GM18868 (cell line): ENCODE results near the gene TTC21B.

Source experiments
- ATAC-seq: cut with Tn5 transposase; IDR thresholded peaks from one replicate; pipeline ENCODE4 v1.9.1; 2021; ENCODE audit warnings: mild to moderate bottlenecking, moderate library complexity; ENCODE audit not compliant: unreplicated experiment

TTC21B gene

DNA sequence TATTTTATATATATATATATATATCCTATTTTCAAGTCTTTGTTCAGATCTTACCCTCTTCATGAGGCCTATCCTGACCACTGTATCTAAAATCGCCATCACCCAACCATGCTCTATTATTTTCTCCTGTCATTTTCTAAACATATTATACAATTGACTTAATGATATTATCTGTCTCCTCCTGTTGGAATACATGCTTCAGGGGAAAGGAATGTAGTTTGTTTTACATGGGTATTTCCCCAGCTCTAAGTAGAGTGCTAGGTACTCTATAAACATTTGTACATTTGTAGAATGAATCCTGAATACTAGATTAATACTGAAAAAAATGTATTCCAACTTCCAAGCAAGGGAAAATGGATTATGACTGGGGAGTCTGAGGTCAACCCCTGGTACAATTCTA, 26.2 kb downstream of the TTC21B start:
- no peak for ATAC-seq

DNA sequence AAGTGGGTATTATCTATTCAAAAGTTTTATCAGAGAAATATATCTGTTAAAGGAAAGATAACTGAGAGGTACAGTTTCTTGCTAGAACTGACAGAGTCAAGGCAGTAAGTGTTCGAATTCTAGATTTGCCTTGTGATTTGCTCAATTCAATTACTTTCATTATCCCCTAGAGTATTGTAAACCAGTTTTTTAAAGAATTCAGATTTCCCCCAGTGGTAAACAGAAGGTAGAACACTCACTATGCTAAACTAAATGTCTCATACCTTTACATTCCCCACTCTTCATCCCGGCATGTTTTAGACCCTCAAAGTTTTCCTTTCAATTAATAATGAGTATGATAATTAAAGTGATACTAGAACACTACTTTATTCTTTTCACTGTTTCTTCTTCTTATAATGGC, 28.6 kb downstream of the TTC21B start:
- no peak for ATAC-seq

DNA sequence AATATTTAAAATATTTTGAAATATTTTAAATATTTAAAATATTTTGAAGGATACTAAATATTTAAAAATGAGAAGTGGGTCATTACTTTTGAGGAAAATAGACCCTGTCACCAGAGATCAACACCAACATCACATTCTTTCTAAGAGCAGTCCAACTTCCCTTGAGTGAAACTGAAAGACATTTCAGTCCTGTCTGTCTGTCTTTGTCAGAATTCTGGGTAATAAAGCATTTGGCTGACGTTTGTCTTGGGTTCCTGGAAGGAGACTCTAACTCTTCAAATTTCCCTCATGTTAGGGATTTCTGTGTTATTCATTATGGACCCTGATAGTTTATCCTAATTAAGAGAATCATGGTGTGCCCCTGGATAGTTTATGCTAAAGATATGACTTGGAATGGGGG, 32.8 kb downstream of the TTC21B start:
- ATAC-seq, result no peak

DNA sequence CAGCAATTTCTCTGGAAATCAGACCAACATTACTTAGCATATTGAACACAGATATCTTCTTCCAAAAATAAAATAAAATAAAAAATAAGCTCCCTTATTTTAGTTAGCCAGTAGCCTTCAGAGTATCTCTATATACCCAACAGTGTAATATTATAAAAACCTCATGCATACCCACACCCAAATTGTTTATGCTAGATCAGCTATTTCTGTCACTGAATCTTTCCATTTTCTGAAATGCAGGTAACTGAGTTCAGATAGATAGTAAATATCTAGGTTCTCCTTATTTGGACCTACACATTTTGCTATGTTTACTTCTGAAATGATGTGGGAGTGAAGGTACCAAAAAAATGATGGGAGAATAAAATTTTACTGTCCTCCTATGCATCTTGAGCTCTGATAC, 39.9 kb downstream of the TTC21B start:
- ATAC-seq, result no peak

DNA sequence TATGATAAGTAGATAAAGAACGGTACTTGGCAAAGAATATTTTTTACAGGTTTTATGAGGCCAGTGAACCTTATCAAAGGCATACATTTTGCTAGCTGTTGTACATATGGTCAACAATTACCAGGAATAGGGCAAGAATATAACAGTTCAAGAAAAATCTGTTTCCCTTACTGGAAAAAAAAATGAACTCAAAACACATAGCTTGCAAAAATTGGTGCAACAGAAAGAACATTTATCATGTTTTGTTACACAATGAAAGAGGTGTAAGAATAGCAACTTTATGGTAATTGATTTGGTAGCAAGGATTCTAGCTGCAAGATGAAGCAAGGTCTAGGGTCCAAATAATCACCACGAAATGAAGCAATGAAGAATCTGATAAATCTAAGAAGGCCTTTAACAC, 41.6 kb downstream of the TTC21B start:
- ATAC-seq, result no peak

DNA sequence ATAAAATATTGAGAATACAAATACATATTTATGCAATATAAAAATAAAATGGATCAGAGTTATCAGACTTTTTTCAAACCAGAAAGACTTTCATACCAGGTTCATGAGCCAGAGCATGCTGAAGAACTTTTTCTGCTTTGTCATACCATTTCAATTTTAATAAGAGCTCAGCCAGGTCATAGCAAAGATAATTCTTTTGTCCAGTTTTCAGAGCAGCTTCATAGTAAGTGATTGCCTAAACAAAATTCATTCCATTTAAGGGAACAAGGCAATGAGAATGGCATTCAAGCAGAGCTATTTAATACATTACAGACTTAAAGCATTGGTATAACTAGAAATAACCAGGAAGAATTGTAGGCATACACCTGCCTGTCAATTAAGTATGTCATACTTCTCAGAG, 42.3 kb downstream of the TTC21B start:
- no peak for ATAC-seq

DNA sequence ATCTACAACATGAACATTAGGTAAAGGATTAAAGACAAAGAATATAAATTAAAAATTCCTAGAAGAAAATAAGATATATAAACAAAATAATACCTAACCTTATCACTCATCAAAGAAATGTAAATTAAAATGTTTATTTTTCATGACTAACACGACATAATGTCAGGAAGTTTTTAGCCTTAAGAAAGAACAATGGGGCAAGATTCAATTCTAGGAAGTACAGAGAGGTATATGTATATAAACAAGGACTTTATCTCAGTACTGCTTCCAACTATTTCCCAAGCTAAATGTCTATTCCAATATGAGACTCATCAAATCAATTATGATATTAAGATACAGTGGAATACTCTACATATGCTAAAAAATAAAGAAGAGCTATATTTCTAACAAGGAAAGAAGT, 44.1 kb downstream of the TTC21B start:
- ATAC-seq, result no peak

DNA sequence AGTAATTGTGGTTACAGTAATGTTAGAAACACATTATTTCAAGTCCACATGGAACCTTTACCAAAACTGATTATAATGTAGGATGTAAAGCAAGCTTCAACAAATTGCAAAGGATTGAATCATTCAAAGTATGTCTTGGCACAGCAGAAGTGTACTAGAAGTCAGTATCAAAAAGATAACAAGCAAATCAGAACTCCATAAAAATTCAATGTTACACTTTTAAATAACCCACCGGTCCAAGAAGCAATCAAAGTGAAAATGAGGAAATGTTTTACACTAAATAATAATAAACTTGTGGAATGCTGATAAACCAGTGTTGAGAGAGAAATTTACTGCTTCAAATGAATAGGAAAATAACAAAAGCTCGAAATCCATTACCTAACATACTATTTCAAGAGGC, 47.7 kb downstream of the TTC21B start:
- ATAC-seq, result no peak

DNA sequence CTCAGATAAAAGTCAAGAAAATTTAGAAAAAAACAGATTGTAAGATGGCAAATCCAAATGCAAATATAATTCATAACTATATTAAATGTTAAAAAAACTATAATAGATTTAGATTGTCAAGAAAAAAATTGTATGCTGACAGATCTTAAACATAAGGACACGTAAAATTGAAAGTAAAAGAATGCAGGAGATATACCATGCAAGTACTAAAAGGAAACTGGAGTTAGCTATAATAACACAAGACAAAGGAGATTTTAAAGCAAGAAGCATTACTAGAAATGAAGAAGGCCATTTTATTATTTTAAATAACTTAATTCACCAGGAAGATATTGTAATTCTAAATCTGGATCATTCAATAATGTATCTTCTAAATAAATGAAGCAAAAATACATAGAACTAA, 48.3 kb downstream of the TTC21B start:
- no peak for ATAC-seq

DNA sequence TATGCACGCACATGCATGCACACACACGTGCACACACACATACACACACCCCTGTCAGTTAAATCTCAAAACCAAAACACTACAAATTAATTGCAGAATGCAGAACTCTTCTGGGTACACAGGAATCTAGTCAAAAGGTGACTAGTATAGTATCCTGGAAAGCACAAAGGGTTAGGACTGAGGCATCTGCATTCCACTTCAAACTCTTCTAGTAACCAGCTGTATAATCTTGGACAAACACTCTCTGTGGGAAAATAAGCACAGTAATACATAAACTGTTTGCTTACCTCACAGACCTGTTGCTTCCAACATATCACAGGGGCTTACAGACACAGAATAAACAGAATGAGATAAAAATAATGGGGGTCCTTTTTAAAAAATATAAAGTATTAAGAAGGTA, 49.1 kb downstream of the TTC21B start:
- no peak for ATAC-seq

DNA sequence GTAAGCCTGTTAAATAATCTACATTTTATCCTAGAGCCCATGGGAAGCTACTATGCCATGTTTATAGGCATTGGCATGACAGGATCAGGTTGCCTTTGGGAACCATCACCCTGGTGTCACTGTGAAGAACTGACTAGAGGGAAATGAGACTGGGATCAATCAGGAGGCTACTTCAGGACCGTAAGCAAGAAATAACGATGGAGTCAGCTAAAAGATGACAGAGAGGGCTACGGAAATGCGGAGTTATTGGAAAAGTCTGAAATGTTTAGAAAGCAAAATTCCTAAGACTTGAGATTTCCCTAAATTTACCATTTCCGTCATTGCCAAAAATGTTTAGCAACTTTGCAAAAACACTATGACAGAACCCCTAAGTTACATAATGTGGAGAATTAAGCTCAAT, 50.2 kb downstream of the TTC21B start:
- no peak for ATAC-seq

DNA sequence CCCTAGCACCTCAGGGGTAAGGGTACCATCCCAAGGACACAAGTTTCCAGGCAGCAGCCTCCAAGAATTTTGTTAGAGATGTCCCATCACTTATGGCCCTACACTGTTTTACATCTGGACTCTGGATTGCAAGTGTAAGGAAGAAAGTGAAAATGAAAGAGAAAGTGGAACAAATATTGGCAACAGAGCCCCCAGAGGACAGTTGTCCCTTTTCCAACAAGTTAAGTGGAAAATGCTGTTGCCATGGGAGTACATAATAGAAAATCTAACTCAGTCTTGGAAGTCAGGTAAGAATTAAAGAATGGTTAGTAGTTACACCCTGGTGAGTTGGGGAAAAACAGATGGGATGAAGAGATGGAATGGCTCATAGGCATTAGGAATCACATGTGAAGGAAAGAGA, 50.6 kb downstream of the TTC21B start:
- ATAC-seq, result no peak

DNA sequence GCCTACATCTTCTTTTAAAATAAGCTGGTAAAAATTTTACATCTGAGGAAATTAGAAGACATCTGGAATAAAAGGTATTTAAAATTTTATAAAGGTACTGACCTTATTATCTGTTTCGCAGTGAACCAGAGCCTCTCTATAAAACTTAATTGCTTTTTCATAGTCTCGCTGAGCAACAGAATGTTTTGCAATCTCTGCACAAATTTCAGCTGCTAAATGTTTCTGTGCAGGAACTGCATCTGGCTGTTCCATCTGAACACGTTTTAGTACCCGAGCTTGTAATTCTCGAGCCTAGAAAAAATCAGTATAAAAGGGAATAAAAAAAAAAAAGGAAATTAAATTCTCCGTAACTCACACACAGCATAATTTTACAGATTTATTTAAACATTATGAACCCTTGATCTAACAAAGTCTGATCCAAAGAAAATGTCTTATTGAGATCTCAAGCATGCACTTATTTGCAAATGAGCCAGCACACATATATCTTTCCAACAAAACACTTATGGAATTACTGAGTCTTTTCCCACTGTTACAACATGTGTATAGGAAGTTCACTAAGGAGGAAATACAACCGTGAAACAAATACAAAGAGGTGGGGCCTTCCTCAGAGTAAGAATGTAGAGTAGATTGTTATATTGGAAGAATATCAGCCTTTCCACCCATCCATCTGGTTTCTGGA, 51.8 kb downstream of the TTC21B start:
- ATAC-seq, result no peak

DNA sequence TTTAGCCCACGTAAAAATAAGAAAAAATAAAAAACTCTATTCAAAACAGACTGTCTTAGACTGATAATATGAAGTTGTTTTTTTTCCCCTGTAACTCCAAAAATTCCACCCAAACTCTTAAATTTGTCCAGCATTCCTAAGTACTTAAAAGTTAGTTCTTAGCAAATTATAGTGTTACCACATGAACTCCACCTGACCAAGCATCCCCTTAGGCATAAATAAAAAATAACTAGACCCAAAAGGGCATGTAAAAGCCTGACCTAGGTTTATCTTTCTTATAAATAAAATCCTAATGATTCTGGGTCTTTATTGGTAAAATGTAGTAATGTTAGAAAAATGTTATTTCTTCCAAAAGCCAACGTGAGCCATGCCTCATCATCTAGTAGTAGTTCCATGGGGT, 54.3 kb downstream of the TTC21B start:
- ATAC-seq, result no peak

DNA sequence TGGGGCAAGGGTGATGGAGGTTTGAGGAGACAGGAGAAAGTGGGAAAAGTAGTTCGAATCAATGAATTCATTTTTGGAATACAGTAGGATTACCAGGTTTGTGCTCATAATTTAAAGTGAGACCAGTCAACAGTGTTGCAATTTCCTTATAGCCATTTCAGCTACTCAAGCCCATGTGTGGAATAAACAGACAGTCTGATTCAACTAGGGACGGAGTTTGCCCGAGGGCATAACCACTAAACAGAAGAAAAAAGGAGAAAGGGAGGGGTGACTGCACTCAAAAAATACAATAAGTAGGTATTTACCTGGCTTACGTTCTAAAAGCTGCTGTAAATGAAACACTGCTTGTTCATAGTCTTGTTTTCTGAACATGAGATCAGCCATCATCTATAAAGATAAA, 55.2 kb downstream of the TTC21B start:
- ATAC-seq, result no peak

DNA sequence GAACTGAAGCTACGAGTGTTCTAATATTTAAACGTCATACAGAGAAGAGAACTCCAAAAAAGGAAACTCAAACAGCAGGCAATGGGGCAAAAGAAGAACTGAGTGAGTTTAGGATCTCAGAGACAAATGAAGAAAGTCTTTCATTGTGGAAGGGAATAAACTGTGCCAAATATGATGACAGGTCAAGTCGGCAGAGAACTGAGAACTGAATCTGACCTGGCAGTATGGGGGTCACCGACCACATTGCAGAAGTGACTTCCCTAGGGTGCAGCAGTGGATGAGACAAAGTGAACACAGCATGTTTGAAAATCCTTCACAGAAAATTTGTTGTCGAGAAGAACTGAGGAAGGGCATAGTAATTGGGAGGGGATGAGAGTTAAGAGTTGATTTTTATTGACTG, 55.9 kb downstream of the TTC21B start:
- ATAC-seq, result peak; percentile 47

DNA sequence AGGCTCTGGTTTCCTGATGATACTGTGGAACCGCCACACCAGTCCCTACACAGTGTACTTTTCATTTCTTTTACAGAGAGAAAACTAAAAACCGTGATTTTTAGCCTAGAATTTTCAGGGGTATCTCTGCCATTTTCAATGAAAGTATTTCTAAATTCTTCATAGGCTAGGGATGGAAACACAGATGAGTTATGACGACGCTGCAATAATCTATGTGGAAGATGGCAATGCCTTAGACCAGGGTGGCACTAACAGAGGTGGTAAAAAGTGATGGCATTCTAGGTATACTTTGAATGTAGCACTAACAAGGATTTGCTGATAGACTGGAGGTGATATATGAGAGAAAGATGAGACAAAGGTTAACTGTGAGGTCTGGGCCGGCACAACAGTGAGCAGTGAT, 56.5 kb downstream of the TTC21B start:
- ATAC-seq, result no peak

DNA sequence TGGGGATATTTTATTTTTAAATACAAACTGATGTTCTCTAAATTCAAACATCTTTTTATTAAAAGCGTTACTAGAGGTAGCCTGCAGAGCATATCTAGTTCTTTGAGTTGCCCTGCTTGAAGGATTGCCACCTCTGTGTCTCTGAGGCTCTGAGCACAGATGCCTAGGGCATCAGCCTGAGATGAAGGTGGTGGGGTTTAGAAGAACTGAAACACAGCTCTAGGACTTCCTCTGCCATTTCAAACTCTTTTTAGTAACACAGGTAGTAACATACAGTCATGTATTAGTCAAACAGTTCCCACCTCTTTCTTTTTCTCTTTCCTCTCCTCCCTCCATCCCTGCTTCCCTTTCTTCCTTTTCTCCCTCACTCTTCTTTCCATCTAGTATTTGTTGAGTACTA, 57.6 kb downstream of the TTC21B start:
- ATAC-seq, result peak; percentile 94

DNA sequence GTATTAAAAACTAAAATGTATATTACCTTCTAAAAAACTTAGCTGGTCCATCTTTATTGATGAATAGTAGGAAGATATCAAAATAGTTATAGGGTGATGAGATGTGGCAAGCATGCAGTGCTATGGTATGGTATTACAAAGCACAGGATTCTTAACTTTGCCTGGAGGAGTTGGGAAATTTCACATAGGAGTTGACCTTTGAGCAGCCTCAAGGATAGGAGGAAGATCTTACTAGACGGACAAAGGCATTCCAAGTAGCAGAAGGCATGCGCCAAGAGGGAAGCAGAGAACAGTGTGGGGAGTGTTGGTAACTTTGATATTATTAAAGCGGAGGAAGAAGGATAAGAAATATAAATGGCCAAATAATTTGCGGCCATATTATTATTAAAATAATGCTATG, 60.0 kb downstream of the TTC21B start:
- ATAC-seq, result no peak

DNA sequence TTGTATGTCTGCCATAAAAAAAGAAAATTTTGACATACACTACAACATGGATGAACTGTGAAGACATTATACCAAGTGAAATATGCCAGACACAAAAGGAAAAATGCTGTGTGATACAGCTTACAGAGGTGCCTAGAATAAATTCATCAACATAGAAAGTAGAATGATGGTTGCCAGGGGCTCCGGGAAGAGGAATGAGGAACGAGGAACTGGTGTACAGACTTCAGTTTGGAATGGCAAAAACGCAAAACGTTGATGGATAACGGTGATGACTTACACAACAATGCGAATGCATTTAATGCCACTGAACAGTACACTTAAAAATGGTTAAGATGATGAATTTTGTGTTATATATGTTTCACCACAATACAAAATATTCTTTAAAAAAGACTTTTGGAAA, 61.0 kb downstream of the TTC21B start:
- ATAC-seq, result no peak

DNA sequence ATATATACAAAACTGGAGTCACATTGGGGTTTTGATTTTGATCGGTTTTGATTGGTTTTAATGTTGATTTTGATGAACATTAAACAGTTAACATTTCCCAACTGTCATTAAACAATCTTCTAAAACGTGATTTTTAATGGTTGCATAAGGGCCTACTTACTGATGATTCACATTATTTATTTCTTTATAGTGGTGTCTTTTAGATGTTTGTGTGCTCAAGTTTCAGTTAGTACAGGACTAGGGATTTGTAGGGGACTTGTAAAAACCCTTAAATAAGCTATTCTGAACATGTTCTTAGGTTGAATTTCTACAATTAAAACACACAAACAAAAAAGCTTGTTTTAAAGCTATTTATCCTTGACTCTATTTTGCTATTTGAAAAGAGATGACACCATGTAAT, 61.6 kb downstream of the TTC21B start:
- no peak for ATAC-seq

DNA sequence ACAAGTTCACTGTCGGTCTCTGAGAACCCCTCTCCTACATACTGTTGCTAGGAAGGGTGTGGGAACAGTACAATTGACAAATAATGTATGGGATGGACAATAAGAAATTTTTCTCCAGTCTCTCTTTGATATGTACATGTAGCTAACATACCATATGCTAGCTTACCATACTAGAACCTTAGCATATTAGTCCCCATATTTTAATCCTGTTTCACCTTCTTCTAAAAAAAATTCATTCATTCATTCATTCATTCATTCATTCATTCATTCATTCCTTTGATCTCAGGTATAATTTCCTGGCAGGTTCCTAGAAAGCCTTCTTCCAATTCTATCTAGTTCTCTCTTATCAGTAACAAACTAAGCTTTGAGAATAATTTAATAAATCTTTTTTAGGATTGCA, 62.2 kb downstream of the TTC21B start:
- no peak for ATAC-seq

DNA sequence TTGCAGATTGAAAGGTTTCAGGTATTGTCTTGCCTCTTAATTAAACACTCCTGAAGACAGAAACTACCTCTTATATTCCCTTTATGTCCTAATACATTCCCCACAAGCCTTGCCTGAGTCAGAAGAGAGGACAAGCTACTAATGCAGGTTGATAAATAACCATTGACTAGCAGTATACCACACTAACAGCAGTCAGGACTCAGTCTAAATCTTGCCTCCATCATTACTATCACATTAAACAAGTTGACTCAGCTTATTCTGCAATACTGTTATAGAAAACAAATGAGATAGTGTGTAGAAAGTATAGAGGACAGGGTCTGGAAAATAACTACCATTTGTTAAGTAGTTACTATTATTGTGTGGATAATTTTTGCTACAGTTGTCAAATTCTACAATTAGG, 63.8 kb downstream of the TTC21B start:
- ATAC-seq, result no peak

DNA sequence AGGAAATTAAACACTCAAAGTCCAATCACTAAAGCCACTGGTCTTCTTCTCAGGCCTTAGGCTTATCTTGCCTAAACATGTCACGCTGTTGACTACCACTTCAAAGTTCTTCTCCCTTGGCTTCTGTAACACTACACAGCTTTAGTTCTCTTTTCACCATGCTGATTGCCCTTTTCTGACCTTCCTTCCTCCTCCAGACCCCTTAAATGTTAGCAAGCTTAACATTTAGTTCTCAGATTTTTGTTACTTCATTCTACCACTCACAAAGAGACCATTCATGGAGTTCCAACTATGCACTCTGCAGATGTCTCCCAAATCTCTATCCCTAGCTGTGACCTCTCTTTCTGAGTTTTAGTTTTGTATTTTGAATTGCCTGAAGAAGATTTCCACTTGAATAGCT, 64.4 kb downstream of the TTC21B start:
- ATAC-seq, result no peak
